Neural cell (in vitro differentiated cells): ENCODE measurements around the gene ADTRP.

Experiments used
- CTCF ChIP-seq: fragments of 450-650 bp; IDR thresholded peaks from 2 replicates; pipeline ENCODE4 v1.5.1; 2014; ENCODE audit warnings: antibody characterized with exemption, mild to moderate bottlenecking, moderate library complexity; ENCODE audit not compliant: poor library complexity, severe bottlenecking
- REST ChIP-seq: IDR thresholded peaks from 2 replicates; pipeline ENCODE4 v1.6.1; 2012; ENCODE audit warnings: borderline replicate concordance

- no peak for TF ChIP-seq CTCF
- no peak for TF ChIP-seq REST
Measured at GRCh38 chr6:11672669-11673068, 105.9 kb downstream of the ADTRP start.
